ENCODE measurements around the gene PPP1R9A. TPM values are rescaled to one million over a fixed set of nuclear protein-coding genes. Genes with fewer than 3 reads are reported as not detected.

The PPP1R9A gene
- total RNA-seq, 1 experiment from 2014 or later, result 15.6 TPM

DNA sequence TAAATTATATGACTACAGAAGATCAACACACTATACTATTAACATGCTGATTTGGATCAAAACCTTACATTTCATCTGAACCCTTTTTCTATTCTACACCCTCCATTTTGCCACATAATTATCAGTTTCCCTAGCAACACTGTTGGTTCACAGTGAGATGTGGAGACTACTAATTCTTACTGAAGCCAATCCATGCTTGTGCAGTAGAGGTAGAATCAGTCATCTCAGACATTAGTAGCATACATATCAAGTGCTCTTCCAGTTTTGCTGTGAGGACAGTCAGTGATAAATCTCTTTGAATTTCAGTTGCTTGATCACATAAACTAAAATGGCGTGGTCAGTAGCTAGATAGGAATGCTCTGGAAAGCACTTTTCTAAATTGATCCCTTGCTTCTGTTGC is 346.6 kb downstream of the PPP1R9A start:
- Histone ChIP-seq H3K27me3 (replicated peaks; ENCODE audit: insufficient read depth, low read depth, low read length, poor library complexity) (no peaks in the 10 kb centered on the region), H3K9me3 (ENCODE audit: low read depth, low read length, poor library complexity, severe bottlenecking) (no peaks in the 10 kb centered on the region), H3K4me1 (ENCODE audit: insufficient read depth, low read length, poor library complexity, severe bottlenecking) (no peaks in the 10 kb centered on the region), H3K4me3 (ENCODE audit: low read depth, low read length, poor library complexity, severe bottlenecking) (no peak overlapping the region), H3K36me3 (ENCODE audit: insufficient read depth, low read length, poor library complexity, severe bottlenecking) (no peaks in the 10 kb centered on the region), H3K27ac (ENCODE audit: low read depth, low read length, poor library complexity, severe bottlenecking) (no peak overlapping the region)
- intact Hi-C loops (cut with micrococcal nuclease; ENCODE audit: unreplicated experiment), result no loop called here
- CTCF ChIA-PET, result no interaction called here
- POLR2A ChIA-PET (ENCODE audit: low non-redundant PET), result no interaction called here
- no peak for TF ChIP-seq EZH2 (IDR thresholded peaks at IDR 0.05; ENCODE audit: borderline replicate concordance, low read depth, low read length, poor library complexity, severe bottlenecking)
- TF ChIP-seq, protein P1, sequence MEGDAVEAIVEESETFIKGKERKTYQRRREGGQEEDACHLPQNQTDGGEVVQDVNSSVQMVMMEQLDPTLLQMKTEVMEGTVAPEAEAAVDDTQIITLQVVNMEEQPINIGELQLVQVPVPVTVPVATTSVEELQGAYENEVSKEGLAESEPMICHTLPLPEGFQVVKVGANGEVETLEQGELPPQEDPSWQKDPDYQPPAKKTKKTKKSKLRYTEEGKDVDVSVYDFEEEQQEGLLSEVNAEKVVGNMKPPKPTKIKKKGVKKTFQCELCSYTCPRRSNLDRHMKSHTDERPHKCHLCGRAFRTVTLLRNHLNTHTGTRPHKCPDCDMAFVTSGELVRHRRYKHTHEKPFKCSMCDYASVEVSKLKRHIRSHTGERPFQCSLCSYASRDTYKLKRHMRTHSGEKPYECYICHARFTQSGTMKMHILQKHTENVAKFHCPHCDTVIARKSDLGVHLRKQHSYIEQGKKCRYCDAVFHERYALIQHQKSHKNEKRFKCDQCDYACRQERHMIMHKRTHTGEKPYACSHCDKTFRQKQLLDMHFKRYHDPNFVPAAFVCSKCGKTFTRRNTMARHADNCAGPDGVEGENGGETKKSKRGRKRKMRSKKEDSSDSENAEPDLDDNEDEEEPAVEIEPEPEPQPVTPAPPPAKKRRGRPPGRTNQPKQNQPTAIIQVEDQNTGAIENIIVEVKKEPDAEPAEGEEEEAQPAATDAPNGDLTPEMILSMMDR (conservative IDR thresholded peaks at IDR 0.05; ENCODE audit: low read depth, low read length), result no peak
- no TSS peak for BruUV-seq (replicated peaks)
- no peak for DNase-seq (ENCODE audit: low spot score)

DNA sequence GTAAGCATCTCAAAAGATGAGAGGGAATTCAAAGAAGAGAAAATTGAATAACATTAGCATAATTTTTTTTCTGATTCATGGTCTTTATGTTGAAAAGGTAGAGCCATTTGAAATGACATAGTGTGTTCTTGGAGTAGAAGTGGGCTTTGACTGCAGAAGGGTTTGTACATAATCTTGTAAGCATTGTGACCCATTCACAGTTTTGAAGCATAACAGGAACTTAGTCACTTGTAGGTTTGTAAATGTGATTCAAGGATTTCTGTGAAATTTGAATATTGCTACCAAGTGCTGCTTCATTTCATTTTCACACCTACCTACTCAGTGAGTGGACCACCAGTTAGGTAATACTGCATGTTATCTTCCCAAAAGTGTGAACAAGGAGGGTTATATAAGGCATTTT is 348.3 kb downstream of the PPP1R9A start:
- no peaks in the 10 kb centered on the region for H3K4me1 ChIP-seq (ENCODE audit: insufficient read depth, low read length, poor library complexity, severe bottlenecking)
- no peak for DNase-seq (ENCODE audit: low spot score)
- no peak overlapping the region for H3K27ac ChIP-seq (ENCODE audit: low read depth, low read length, poor library complexity, severe bottlenecking)
- H3K27me3 ChIP-seq (replicated peaks; ENCODE audit: insufficient read depth, low read depth, low read length, poor library complexity), result no peaks in the 10 kb centered on the region
- POLR2A ChIA-PET (ENCODE audit: low non-redundant PET), result no interaction called here
- no TSS peak for BruUV-seq (replicated peaks)
- TF ChIP-seq, protein P1 (conservative IDR thresholded peaks at IDR 0.05; ENCODE audit: low read depth, low read length), result no peak
- no peak for TF ChIP-seq EZH2 (IDR thresholded peaks at IDR 0.05; ENCODE audit: borderline replicate concordance, low read depth, low read length, poor library complexity, severe bottlenecking)
- no peaks in the 10 kb centered on the region for H3K36me3 ChIP-seq (ENCODE audit: insufficient read depth, low read length, poor library complexity, severe bottlenecking)
- H3K9me3 ChIP-seq (ENCODE audit: low read depth, low read length, poor library complexity, severe bottlenecking), result no peaks in the 10 kb centered on the region
- CTCF ChIA-PET, result no interaction called here
- H3K4me3 ChIP-seq (ENCODE audit: low read depth, low read length, poor library complexity, severe bottlenecking), result no peak overlapping the region
- intact Hi-C loops (cut with micrococcal nuclease; ENCODE audit: unreplicated experiment), result no loop called here

DNA sequence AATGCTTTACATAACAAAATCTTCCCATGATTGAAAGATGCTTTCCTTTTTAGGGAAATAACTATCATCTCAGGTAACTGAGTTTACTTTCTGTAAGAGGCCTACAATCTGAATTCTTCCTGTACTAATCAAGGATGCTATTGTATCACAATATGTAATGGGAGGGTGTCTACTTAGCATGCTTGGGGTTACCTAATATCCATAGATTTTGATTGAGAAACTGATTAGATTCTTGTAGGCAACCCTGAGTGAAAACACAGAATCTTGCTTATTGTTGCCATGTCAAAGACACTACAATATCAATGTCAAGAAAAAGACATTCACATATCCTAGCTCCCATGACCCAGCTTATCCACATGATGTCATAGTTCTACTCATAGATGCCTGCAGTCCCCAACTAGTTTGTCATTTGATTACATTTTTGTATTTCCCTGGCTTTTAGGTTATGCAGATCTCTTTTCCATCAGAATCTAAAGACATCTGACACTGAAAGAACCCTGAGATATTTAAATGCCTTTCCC is 354.6 kb downstream of the PPP1R9A start:
- no TSS peak for BruUV-seq (replicated peaks)
- TF ChIP-seq, protein P1 (conservative IDR thresholded peaks at IDR 0.05; ENCODE audit: low read depth, low read length), result no peak
- no peak for TF ChIP-seq EZH2 (IDR thresholded peaks at IDR 0.05; ENCODE audit: borderline replicate concordance, low read depth, low read length, poor library complexity, severe bottlenecking)
- no peak for DNase-seq (ENCODE audit: low spot score)
- Histone ChIP-seq H3K27me3 (replicated peaks; ENCODE audit: insufficient read depth, low read depth, low read length, poor library complexity) (no peaks in the 10 kb centered on the region), H3K4me1 (ENCODE audit: insufficient read depth, low read length, poor library complexity, severe bottlenecking) (no peaks in the 10 kb centered on the region), H3K36me3 (ENCODE audit: insufficient read depth, low read length, poor library complexity, severe bottlenecking) (no peaks in the 10 kb centered on the region), H3K4me3 (ENCODE audit: low read depth, low read length, poor library complexity, severe bottlenecking) (no peak overlapping the region), H3K9me3 (ENCODE audit: low read depth, low read length, poor library complexity, severe bottlenecking) (no peaks in the 10 kb centered on the region), H3K27ac (ENCODE audit: low read depth, low read length, poor library complexity, severe bottlenecking) (no peak overlapping the region)
- intact Hi-C loops (cut with micrococcal nuclease; ENCODE audit: unreplicated experiment), result no loop called here
- POLR2A ChIA-PET (ENCODE audit: low non-redundant PET), result no interaction called here
- CTCF ChIA-PET, result no interaction called here
